HEK293 (cell line): ENCODE measurements around the gene TRIM29.

Experiments
- CTCF ChIA-PET: fragments of 350-600 bp; formaldehyde crosslinking; extraction: SDS; loops from one replicate; lab custom pipeline; 2021; ENCODE audit warnings: antibody characterized with exemption; lab: Yijun Ruan, JAX
- POLR2A ChIA-PET: fragments of 300-600 bp; formaldehyde crosslinking; extraction: SDS; loops from one replicate; lab custom pipeline; 2020; ENCODE audit warnings: antibody characterized with exemption, inconsistent platforms; lab: Yijun Ruan, JAX
- H3K27ac ChIP-seq: fragments of 200-500 bp; sonication (Bioruptor generic); 2 replicates; pipeline ENCODE4 v1.5.1; 2014; ENCODE audit warnings: low read depth, low read length, control low read depth, inconsistent platforms; ENCODE audit errors: extremely low read depth
- H3K36me3 ChIP-seq, 2 experiments: fragments of 200-500 bp in 1 of 2; sonication (Bioruptor generic) in 1 of 2; 1 replicate in 1 of 2; 2 replicates in 1 of 2; pipeline ENCODE4 v1.5.1; 2014 to 2017; ENCODE audit warnings: inconsistent platforms in 2 of 2, low read length in 2 of 2; ENCODE audit not compliant: control insufficient read depth in 2 of 2, insufficient read depth in 1 of 2
- H3K4me1 ChIP-seq: fragments of 200-500 bp; sonication (Bioruptor generic); 2 replicates; pipeline ENCODE4 v1.5.1; 2014; ENCODE audit warnings: mild to moderate bottlenecking, low read length, inconsistent platforms; ENCODE audit not compliant: control insufficient read depth, insufficient read depth
- H3K4me3 ChIP-seq: 2 replicates; pipeline ENCODE4 v1.5.1; 2011; ENCODE audit warnings: low read depth, mild to moderate bottlenecking, control low read depth, low read length, moderate library complexity
- H3K9me3 ChIP-seq: fragments of 200-500 bp; sonication (Bioruptor generic); 2 replicates; pipeline ENCODE4 v1.5.1; 2014; ENCODE audit warnings: low read depth, low read length, inconsistent platforms; ENCODE audit not compliant: control insufficient read depth, insufficient read depth
- BCL11A ChIP-seq: fragments of 450-650 bp; formaldehyde crosslinking; IDR thresholded peaks from 2 replicates; pipeline ENCODE4 v1.5.1; 2016; ENCODE audit warnings: low read depth, missing biosample characterization, missing genetic modification characterization
- EGR2 ChIP-seq: fragments of 450-650 bp; formaldehyde crosslinking; IDR thresholded peaks from 2 replicates; pipeline ENCODE4 v1.5.1; 2016; ENCODE audit warnings: low read depth, missing biosample characterization, missing genetic modification characterization
- HOXD13 ChIP-seq: sonication (generic); formaldehyde crosslinking; IDR thresholded peaks from 2 replicates; pipeline ENCODE4 v1.8.0; 2022; ENCODE audit warnings: missing genetic modification reagents, borderline replicate concordance
- PRDM10 ChIP-seq: fragments of 450-650 bp; formaldehyde crosslinking; IDR thresholded peaks from 2 replicates; pipeline ENCODE4 v1.5.1; 2016; ENCODE audit warnings: missing biosample characterization, missing genetic modification characterization
- SALL2 ChIP-seq: fragments of 450-650 bp; formaldehyde crosslinking; IDR thresholded peaks from 2 replicates; pipeline ENCODE4 v1.5.0; 2017; ENCODE audit warnings: missing biosample characterization, mild to moderate bottlenecking, missing genetic modification characterization, borderline replicate concordance
- ZFHX2 ChIP-seq: fragments of 450-650 bp; formaldehyde crosslinking; conservative IDR thresholded peaks from 2 replicates; pipeline ENCODE4 v1.5.1; 2016; ENCODE audit warnings: missing biosample characterization, missing genetic modification characterization
- ZFP41 ChIP-seq: fragments of 450-650 bp; formaldehyde crosslinking; IDR thresholded peaks from 2 replicates; pipeline ENCODE4 v1.5.1; 2016; ENCODE audit warnings: missing biosample characterization, missing genetic modification characterization, borderline replicate concordance
- ZNF169 ChIP-seq: fragments of 450-650 bp; formaldehyde crosslinking; IDR thresholded peaks from 2 replicates; pipeline ENCODE4 v1.5.1; 2016; ENCODE audit warnings: missing biosample characterization, missing genetic modification characterization
- ZNF184 ChIP-seq: fragments of 450-650 bp; IDR thresholded peaks from 2 replicates; pipeline ENCODE4 v1.5.1; 2018; ENCODE audit warnings: missing biosample characterization, mild to moderate bottlenecking, missing genetic modification characterization
- ZNF501 ChIP-seq: fragments of 450-650 bp; formaldehyde crosslinking; IDR thresholded peaks from 2 replicates; pipeline ENCODE4 v1.5.1; 2016; ENCODE audit warnings: missing biosample characterization, missing genetic modification characterization
- ZNF530 ChIP-seq: fragments of 450-650 bp; formaldehyde crosslinking; IDR thresholded peaks from 2 replicates; pipeline ENCODE4 v1.5.1; 2016; ENCODE audit warnings: low read depth, missing biosample characterization, missing genetic modification characterization
- TF ChIP-seq, protein P1 (sequence below): fragments of 450-650 bp; formaldehyde crosslinking; conservative IDR thresholded peaks from 2 replicates; pipeline ENCODE4 v1.5.1; 2016; ENCODE audit warnings: low read depth, missing biosample characterization, missing genetic modification characterization
- TF ChIP-seq, protein P2 (sequence below): sonication (generic); formaldehyde crosslinking; IDR thresholded peaks from 2 replicates; pipeline ENCODE4 v1.8.1; 2022; ENCODE audit warnings: mild to moderate bottlenecking, moderate library complexity, missing genetic modification reagents
- TF ChIP-seq, protein P3 (sequence below): fragments of 450-650 bp; formaldehyde crosslinking; IDR thresholded peaks from 2 replicates; pipeline ENCODE4 v1.5.1; 2016; ENCODE audit warnings: missing biosample characterization, missing genetic modification characterization, borderline replicate concordance
- TF ChIP-seq, protein P4 (sequence below): fragments of 450-650 bp; formaldehyde crosslinking; IDR thresholded peaks from 2 replicates; pipeline ENCODE4 v1.5.1; 2016; ENCODE audit warnings: missing biosample characterization, missing genetic modification characterization
- TF ChIP-seq, protein P5 (sequence below): fragments of 450-650 bp; formaldehyde crosslinking; IDR thresholded peaks from 2 replicates; pipeline ENCODE4 v1.5.1; 2016; ENCODE audit warnings: missing biosample characterization, missing genetic modification characterization

TRIM29 gene

DNA sequence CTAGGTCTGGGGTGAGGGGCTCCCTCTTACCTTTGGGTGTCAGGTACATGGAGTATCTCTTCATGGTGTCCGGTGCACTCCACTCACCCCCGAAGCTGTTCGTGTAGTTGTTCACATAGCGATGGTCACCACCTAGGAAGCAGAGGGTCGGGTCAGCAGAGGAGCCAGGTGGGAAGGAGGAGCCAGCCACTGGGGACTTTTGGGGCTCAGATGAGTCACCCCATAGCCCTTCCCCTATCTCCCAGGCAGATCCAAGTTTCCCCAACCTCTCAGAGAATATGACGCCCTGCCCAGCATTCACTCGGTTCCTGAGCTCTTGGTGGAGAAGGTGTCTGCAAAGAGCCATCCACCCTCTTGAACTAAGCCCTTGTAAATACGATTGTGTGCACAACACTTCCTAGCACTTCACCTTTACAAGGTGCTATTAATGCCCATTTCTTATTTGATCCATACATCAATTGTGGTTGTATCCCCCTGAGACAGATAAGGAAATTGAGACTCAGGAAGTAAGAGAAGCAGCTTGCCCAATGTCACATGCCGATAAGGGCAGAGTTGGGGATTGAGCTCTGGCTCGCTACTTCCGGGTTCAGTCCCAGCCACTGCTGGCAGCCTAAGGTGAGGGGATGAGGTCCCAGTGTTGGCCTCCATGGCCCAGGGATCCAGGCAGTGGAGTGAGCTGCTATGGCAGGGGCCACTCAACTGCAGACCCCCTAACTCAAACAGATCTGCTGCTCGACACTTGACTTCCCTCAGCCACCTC is 14.8 kb downstream of the TRIM29 start (continued):
- TF ChIP-seq, protein P1, sequence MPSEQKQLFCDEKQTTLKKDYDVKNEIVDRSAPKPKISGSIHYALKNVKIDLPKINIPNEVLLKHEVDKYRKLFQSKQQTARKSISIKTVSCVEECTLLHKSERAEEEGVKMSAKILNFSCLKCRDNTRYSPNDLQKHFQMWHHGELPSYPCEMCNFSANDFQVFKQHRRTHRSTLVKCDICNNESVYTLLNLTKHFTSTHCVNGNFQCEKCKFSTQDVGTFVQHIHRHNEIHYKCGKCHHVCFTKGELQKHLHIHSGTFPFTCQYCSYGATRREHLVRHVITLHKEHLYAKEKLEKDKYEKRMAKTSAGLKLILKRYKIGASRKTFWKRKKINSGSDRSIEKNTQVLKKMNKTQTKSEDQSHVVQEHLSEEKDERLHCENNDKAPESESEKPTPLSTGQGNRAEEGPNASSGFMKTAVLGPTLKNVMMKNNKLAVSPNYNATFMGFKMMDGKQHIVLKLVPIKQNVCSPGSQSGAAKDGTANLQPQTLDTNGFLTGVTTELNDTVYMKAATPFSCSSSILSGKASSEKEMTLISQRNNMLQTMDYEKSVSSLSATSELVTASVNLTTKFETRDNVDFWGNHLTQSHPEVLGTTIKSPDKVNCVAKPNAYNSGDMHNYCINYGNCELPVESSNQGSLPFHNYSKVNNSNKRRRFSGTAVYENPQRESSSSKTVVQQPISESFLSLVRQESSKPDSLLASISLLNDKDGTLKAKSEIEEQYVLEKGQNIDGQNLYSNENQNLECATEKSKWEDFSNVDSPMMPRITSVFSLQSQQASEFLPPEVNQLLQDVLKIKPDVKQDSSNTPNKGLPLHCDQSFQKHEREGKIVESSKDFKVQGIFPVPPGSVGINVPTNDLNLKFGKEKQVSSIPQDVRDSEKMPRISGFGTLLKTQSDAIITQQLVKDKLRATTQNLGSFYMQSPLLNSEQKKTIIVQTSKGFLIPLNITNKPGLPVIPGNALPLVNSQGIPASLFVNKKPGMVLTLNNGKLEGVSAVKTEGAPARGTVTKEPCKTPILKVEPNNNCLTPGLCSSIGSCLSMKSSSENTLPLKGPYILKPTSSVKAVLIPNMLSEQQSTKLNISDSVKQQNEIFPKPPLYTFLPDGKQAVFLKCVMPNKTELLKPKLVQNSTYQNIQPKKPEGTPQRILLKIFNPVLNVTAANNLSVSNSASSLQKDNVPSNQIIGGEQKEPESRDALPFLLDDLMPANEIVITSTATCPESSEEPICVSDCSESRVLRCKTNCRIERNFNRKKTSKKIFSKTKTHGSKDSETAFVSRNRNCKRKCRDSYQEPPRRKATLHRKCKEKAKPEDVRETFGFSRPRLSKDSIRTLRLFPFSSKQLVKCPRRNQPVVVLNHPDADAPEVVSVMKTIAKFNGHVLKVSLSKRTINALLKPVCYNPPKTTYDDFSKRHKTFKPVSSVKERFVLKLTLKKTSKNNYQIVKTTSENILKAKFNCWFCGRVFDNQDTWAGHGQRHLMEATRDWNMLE (tag by site-specific recombination): no peak
- TF ChIP-seq ZNF169 (tag by site-specific recombination) (no peak), SALL2 (no peak), BCL11A (no peak), HOXD13 (CRISPR knock-in tag) (no peak)
- TF ChIP-seq, protein P2, sequence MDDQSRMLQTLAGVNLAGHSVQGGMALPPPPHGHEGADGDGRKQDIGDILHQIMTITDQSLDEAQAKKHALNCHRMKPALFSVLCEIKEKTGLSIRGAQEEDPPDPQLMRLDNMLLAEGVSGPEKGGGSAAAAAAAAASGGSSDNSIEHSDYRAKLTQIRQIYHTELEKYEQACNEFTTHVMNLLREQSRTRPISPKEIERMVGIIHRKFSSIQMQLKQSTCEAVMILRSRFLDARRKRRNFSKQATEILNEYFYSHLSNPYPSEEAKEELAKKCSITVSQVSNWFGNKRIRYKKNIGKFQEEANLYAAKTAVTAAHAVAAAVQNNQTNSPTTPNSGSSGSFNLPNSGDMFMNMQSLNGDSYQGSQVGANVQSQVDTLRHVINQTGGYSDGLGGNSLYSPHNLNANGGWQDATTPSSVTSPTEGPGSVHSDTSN (CRISPR knock-in tag): no peak

GRCh38 chr11:120121914-120122473 is 15.9 kb downstream of the TRIM29 start:
- POLR2A ChIA-PET: no interaction called here
- no peak overlapping the region for H3K4me3 ChIP-seq
- H3K36me3 ChIP-seq: no peaks in the 10 kb centered on the region
- H3K4me1 ChIP-seq: no peaks in the 10 kb centered on the region
- CTCF ChIA-PET: interaction anchor here (2.1 kb wide), 1 partner anchor 14 kb away, joined by 9 read pairs; no protein-coding TSS in a partner anchor
- H3K9me3 ChIP-seq: no peaks in the 10 kb centered on the region
- H3K27ac ChIP-seq: no peak overlapping the region
- TF ChIP-seq ZNF184: no peak
- TF ChIP-seq PRDM10 (tag by site-specific recombination): peak; percentile 95
- no peak for TF ChIP-seq ZNF530
- no peak for TF ChIP-seq ZNF501 (tag by site-specific recombination)
- TF ChIP-seq, protein P3, sequence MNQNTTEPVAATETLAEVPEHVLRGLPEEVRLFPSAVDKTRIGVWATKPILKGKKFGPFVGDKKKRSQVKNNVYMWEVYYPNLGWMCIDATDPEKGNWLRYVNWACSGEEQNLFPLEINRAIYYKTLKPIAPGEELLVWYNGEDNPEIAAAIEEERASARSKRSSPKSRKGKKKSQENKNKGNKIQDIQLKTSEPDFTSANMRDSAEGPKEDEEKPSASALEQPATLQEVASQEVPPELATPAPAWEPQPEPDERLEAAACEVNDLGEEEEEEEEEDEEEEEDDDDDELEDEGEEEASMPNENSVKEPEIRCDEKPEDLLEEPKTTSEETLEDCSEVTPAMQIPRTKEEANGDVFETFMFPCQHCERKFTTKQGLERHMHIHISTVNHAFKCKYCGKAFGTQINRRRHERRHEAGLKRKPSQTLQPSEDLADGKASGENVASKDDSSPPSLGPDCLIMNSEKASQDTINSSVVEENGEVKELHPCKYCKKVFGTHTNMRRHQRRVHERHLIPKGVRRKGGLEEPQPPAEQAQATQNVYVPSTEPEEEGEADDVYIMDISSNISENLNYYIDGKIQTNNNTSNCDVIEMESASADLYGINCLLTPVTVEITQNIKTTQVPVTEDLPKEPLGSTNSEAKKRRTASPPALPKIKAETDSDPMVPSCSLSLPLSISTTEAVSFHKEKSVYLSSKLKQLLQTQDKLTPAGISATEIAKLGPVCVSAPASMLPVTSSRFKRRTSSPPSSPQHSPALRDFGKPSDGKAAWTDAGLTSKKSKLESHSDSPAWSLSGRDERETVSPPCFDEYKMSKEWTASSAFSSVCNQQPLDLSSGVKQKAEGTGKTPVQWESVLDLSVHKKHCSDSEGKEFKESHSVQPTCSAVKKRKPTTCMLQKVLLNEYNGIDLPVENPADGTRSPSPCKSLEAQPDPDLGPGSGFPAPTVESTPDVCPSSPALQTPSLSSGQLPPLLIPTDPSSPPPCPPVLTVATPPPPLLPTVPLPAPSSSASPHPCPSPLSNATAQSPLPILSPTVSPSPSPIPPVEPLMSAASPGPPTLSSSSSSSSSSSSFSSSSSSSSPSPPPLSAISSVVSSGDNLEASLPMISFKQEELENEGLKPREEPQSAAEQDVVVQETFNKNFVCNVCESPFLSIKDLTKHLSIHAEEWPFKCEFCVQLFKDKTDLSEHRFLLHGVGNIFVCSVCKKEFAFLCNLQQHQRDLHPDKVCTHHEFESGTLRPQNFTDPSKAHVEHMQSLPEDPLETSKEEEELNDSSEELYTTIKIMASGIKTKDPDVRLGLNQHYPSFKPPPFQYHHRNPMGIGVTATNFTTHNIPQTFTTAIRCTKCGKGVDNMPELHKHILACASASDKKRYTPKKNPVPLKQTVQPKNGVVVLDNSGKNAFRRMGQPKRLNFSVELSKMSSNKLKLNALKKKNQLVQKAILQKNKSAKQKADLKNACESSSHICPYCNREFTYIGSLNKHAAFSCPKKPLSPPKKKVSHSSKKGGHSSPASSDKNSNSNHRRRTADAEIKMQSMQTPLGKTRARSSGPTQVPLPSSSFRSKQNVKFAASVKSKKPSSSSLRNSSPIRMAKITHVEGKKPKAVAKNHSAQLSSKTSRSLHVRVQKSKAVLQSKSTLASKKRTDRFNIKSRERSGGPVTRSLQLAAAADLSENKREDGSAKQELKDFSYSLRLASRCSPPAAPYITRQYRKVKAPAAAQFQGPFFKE (tag by site-specific recombination): no peak
- TF ChIP-seq ZFP41 (tag by site-specific recombination): no peak
- TF ChIP-seq, protein P4, sequence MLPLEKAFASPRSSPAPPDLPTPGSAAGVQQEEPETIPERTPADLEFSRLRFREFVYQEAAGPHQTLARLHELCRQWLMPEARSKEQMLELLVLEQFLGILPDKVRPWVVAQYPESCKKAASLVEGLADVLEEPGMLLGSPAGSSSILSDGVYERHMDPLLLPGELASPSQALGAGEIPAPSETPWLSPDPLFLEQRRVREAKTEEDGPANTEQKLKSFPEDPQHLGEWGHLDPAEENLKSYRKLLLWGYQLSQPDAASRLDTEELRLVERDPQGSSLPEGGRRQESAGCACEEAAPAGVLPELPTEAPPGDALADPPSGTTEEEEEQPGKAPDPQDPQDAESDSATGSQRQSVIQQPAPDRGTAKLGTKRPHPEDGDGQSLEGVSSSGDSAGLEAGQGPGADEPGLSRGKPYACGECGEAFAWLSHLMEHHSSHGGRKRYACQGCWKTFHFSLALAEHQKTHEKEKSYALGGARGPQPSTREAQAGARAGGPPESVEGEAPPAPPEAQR (tag by site-specific recombination): no peak
- TF ChIP-seq, protein P5, sequence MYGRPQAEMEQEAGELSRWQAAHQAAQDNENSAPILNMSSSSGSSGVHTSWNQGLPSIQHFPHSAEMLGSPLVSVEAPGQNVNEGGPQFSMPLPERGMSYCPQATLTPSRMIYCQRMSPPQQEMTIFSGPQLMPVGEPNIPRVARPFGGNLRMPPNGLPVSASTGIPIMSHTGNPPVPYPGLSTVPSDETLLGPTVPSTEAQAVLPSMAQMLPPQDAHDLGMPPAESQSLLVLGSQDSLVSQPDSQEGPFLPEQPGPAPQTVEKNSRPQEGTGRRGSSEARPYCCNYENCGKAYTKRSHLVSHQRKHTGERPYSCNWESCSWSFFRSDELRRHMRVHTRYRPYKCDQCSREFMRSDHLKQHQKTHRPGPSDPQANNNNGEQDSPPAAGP: peak; percentile 96
- TF ChIP-seq ZFHX2 (tag by site-specific recombination): peak; percentile 50; the same call in 1 of the 2 replicates
- peak; percentile 50 for TF ChIP-seq EGR2 (tag by site-specific recombination)
